Heart right ventricle (tissue), 16 donors: ENCODE measurements around the gene ATG16L2. TPM values are rescaled to one million over a fixed set of nuclear protein-coding genes. Genes with fewer than 3 reads are reported as not detected.

Experiments used
- ATAC-seq, 8 donors: fragments of 200-7000 bp; cut with Tn5 transposase; one replicate each; pipeline ENCODE4 v1.9.1; 2020; ENCODE audit warnings: mild to moderate bottlenecking in 8 of 8, moderate library complexity in 8 of 8, moderate number of reproducible peaks in 1 of 8
- DNase-seq, 2 donors: peaks; one replicate each; pipeline ENCODE4 v3.0.0-alpha.2; 2020
- H3K27ac ChIP-seq, 10 donors: fragments of 200-600 bp; sonication (generic) in 2 of 10; one replicate each; pipeline versions ENCODE4 v1.5.0 to v1.8.0; 2020 to 2022; ENCODE audit warnings: mild to moderate bottlenecking in 3 of 10
- H3K27me3 ChIP-seq, 7 donors: fragments of 200-600 bp; one replicate each; pipeline ENCODE4 v1.8.0; 2021 to 2022; ENCODE audit warnings: mild to moderate bottlenecking in 2 of 7
- H3K36me3 ChIP-seq, 9 donors: fragments of 200-600 bp; sonication (generic) in 1 of 9; one replicate each; pipeline versions ENCODE4 v1.5.0 to v1.8.0; 2020 to 2022; ENCODE audit warnings: mild to moderate bottlenecking in 2 of 9
- H3K4me1 ChIP-seq, 9 donors: fragments of 200-600 bp; sonication (generic) in 1 of 9; one replicate each; pipeline versions ENCODE4 v1.5.0 to v1.8.0; 2020 to 2022; ENCODE audit warnings: mild to moderate bottlenecking in 4 of 9
- H3K4me3 ChIP-seq, 10 donors: fragments of 200-600 bp; sonication (generic) in 2 of 10; one replicate each; pipeline versions ENCODE4 v1.5.0 to v1.8.0; 2020 to 2022; ENCODE audit warnings: mild to moderate bottlenecking in 7 of 10, moderate library complexity in 2 of 10
- H3K9me3 ChIP-seq, 11 donors: fragments of 200-600 bp in 10 of 11; sonication (generic) in 2 of 11; one replicate each; pipeline versions ENCODE4 v1.5.0 to v1.8.0; 2013 to 2022; ENCODE audit warnings: mild to moderate bottlenecking in 2 of 11, control low read depth in 1 of 11, moderate library complexity in 1 of 11
- WGBS, 2 donors: extraction: QIAGEN DNeasy Blood & Tissue Kit; methylation state at CpG; one replicate each; pipeline ENCODE4 v1.1.7; 2013; ENCODE audit warnings: inconsistent platforms in 1 of 2; 5-methylcytosine and 5-hydroxymethylcytosine counted together
- intact Hi-C, 10 donors: fragments of 100-400 bp; cut with DNase I; formaldehyde crosslinking; loops; one replicate each; pipeline versions ENCODE4 v1.11.1 to v1.14.2; 2022
- microRNA-seq, 2 donors: library from miRNA; unstranded; fragments of <30 nt; microRNA quantifications; one replicate each; pipeline ENCODE4 v1.2.0, GENCODE V29; 2021
- polyA plus RNA-seq, 2 donors: library from polyadenylated mRNA; stranded (reverse); fragments of 200-250 nt; gene quantifications; one replicate each; pipeline ENCODE4 v1.2.3, GENCODE V29; 2013
- total RNA-seq, 10 donors: library from RNA; stranded (reverse); fragmentation: NEBNext Ultra II Directional in 3 of 10; extraction: Animal tissue kit (Norgen Biotek cat#: 25700) in 3 of 10; gene quantifications; one replicate each; pipeline versions ENCODE4 v1.2.1 to v1.2.4, GENCODE V29; 2021 to 2023
- TF ChIP-seq, protein P1 (sequence below), 9 donors: fragments of 200-600 bp; sonication (generic) in 2 of 9; IDR thresholded peaks; one replicate each; pipeline versions ENCODE4 v1.5.0 to v1.8.0; 2021 to 2022; ENCODE audit warnings: antibody characterized with exemption in 9 of 9, mild to moderate bottlenecking in 5 of 9, moderate library complexity in 1 of 9
- donor health status: Arrhythmogenic right ventricular cardiomyopathy.
- donor health status: ischemic (EF 13 %, LVEDD 7.1; RV severe dilation, severe dysfunction).
- donor health status: healthy with polysubstance abuse.
- donor health status: DM: no; HTN: yes; CAD: no.
- donor health status: DM: no; HTN: no; CAD: no.
- donor health status: ischemic (EF 25% LVEDD 6.9; RV normal size, moderate dysfunction).
- donor health status: ischemic (EF 25% LVEDD 5.7; RV mildly dilated, moderate dysfunction).
- donor health status: healthy.
- donor health status: DM: yes; HTN: yes; CAD: no.
- donor health status: Ischemic cardiomyopathy.
- donor health status: ischemic (EF 35%, LVEDD 5.7; RV mildly dilated, moderate dysfunction).
- donor health status: nonischemic (EF 11% LVEDD 7.7; RV severe dilation, severe dysfunction).
- donor health status: DM: yes; HTN: yes; CAD: no.
- donor health status: PGD.
- donor health status: ischemic (EF 29% LVEDD 5.4; RV normal size, mild dysfunction).
- donor health status: nonischemic (EF 23%, LVEDD 6.1; RV moderate dilation, normal function).

The ATG16L2 gene
- total and polyA plus RNA-seq, 12 donors, result 8.0 to 66.9 (median 12.3) TPM

- no peaks in the 10 kb centered on the region for H3K27me3 ChIP-seq
- H3K36me3 ChIP-seq, result peaks cover 0 to 53% (median 17%) of the 10 kb centered on the region in 9 donors
- peaks cover 0 to 7% (median 0%) of the 10 kb centered on the region in 11 donors for H3K9me3 ChIP-seq
- no peak for DNase-seq
- H3K4me3 ChIP-seq, result no peak overlapping the region
- ATAC-seq, result no peak
- H3K27ac ChIP-seq, result no peak overlapping the region
- TF ChIP-seq, protein P1, sequence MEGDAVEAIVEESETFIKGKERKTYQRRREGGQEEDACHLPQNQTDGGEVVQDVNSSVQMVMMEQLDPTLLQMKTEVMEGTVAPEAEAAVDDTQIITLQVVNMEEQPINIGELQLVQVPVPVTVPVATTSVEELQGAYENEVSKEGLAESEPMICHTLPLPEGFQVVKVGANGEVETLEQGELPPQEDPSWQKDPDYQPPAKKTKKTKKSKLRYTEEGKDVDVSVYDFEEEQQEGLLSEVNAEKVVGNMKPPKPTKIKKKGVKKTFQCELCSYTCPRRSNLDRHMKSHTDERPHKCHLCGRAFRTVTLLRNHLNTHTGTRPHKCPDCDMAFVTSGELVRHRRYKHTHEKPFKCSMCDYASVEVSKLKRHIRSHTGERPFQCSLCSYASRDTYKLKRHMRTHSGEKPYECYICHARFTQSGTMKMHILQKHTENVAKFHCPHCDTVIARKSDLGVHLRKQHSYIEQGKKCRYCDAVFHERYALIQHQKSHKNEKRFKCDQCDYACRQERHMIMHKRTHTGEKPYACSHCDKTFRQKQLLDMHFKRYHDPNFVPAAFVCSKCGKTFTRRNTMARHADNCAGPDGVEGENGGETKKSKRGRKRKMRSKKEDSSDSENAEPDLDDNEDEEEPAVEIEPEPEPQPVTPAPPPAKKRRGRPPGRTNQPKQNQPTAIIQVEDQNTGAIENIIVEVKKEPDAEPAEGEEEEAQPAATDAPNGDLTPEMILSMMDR (IDR thresholded peaks at IDR 0.05), result no peak
- 91 to 100% methylated on average over 1 of the region's 1 CpG for WGBS, 2 donors
- intact Hi-C loops, result no loop called here
- H3K4me1 ChIP-seq, result peaks cover 0 to 11% (median 0%) of the 10 kb centered on the region in 9 donors
Observed at GRCh38 chr11:72875736-72876135, 61.5 kb downstream of the ATG16L2 start.

- no peak for ATAC-seq
- no peak for DNase-seq
- intact Hi-C loops, result no loop called here
Observed at GRCh38 chr11:72876147-72876546, 61.9 kb downstream of the ATG16L2 start.

More at GRCh38 chr11:72876147-72876546, 61.9 kb downstream of the ATG16L2 start:
- Histone ChIP-seq H3K4me3 (no peak overlapping the region), H3K9me3 (peaks cover 0 to 7% (median 0%) of the 10 kb centered on the region in 11 donors), H3K4me1 (peaks cover 0 to 8% (median 0%) of the 10 kb centered on the region in 9 donors), H3K27ac (no peak overlapping the region), H3K36me3 (peaks cover 0 to 51% (median 17%) of the 10 kb centered on the region in 9 donors), H3K27me3 (no peaks in the 10 kb centered on the region)
- 97 to 100% methylated on average over 3 of the region's 3 CpGs for WGBS, 2 donors
- TF ChIP-seq, protein P1 (IDR thresholded peaks at IDR 0.05), result no peak

Small RNAs within 50 kb of the gene (microRNA-seq; reads per million reads assigned to microRNA genes)
- 0 reads per million in 2 donors for gene MIR4692

Other genes with a start within 250 kb of the ATG16L2 start
- 10 to 100 TPM; 10.4 to 44.4 (median 30.2) TPM for gene PDE2A, start 140.0 kb upstream of the ATG16L2 start, total RNA-seq
- gene PDE2A, start 140.0 kb upstream of the ATG16L2 start, polyA plus RNA-seq, result 10 to 100 TPM; 28.4 to 47.6 TPM
- 10 to 100 TPM; 30.4 to 68.3 (median 40.8) TPM for gene ARAP1, start 62.0 kb upstream of the ATG16L2 start, total RNA-seq
- 10 to 100 TPM; 35.8 to 58.7 TPM for gene ARAP1, start 62.0 kb upstream of the ATG16L2 start, polyA plus RNA-seq
- 10 to 100 TPM; 36.1 to 97.9 (median 51.3) TPM for gene STARD10, start 20.4 kb upstream of the ATG16L2 start, total RNA-seq
- gene STARD10, start 20.4 kb upstream of the ATG16L2 start, polyA plus RNA-seq, result 100 to 1,000 TPM in 1 of 2 donors, 10 to 100 TPM in 1; 40.8 to 291 TPM